Stimulated activated CD8-positive, alpha-beta memory T cell treated with anti-CD3 and anti-CD28 coated beads, Interleukin-15, amount 100 ng/mL, for 48 hours (primary cell): ENCODE data around the gene KHDRBS1.
"Not testable (repeated sequence)": the region's sequence is repeated elsewhere in the genome, so short reads cannot be mapped to it uniquely, and the experiment has no call there.

Experiments
- DNase-seq, 2 donors: peaks; one replicate each; pipeline ENCODE4 v3.0.0-alpha.2; 2020; ENCODE audit warnings: low read depth in 2 of 2

KHDRBS1 gene, protein sequence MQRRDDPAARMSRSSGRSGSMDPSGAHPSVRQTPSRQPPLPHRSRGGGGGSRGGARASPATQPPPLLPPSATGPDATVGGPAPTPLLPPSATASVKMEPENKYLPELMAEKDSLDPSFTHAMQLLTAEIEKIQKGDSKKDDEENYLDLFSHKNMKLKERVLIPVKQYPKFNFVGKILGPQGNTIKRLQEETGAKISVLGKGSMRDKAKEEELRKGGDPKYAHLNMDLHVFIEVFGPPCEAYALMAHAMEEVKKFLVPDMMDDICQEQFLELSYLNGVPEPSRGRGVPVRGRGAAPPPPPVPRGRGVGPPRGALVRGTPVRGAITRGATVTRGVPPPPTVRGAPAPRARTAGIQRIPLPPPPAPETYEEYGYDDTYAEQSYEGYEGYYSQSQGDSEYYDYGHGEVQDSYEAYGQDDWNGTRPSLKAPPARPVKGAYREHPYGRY

DNA sequence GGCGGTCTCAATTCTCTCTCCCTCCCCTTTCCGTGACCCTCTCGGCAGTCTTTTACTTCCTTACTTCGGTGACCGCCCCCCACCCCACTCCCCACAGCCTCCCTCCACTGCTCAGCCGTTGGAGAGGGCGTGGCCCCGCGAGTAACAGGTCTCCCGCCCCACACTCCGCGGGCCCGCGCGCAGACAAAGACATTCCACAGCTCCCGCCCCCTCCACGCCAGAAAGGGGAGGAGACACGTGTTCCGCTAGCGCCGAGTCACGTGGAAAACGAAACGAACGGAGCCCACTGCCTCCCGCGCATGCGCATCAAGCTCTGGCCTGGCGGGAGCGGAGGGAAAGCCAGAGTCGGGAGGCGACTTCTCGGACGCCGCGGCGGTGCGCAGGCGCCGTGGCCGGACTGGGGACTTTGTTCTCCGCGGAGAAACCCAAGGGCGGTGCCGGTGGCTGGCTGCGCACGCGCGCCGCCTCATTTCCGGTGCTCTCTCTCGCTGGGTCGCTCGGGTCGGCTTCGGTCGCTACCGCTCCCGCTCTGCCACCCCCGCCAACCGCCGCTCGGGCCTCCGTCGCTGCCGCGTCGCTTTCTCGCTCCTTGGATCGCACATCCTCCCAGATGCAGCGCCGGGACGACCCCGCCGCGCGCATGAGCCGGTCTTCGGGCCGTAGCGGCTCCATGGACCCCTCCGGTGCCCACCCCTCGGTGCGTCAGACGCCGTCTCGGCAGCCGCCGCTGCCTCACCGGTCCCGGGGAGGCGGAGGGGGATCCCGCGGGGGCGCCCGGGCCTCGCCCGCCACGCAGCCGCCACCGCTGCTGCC lies at the start of gene KHDRBS1:
Gene KHDRBS1, plus strand, starts transcription at position 483 of the 813 bp plus-strand sequence. Its CDS starts 128 bp downstream, at position 611.
- peak; percentile 99 for DNase-seq

DNA sequence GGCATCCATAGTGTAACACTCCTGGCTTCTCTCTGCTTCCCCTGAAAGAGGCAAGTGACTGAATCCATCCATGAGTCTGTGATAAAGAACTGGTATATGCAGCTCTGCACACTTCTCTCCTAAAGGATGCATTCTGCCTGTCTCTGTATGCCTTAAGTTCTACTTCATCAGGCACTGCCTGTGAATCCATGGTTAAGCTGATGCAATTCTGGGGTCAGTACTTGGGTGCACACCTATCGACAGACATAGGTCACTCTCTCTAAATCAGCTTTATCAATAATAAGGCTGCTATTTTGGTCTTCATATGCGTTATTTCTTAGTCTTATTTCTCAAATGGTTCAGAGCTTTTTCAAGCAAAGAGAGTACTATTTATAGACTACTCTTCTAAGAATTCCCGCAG lies 42.8 kb upstream of the KHDRBS1 start:
- no peak for DNase-seq

GRCh38 chr1:31976401-31976800 lies 37.3 kb upstream of the KHDRBS1 start:
- DNase-seq = no peak

GRCh38 chr1:31977385-31978131 lies 36.1 kb upstream of the KHDRBS1 start:
- DNase-seq = no peak

DNA sequence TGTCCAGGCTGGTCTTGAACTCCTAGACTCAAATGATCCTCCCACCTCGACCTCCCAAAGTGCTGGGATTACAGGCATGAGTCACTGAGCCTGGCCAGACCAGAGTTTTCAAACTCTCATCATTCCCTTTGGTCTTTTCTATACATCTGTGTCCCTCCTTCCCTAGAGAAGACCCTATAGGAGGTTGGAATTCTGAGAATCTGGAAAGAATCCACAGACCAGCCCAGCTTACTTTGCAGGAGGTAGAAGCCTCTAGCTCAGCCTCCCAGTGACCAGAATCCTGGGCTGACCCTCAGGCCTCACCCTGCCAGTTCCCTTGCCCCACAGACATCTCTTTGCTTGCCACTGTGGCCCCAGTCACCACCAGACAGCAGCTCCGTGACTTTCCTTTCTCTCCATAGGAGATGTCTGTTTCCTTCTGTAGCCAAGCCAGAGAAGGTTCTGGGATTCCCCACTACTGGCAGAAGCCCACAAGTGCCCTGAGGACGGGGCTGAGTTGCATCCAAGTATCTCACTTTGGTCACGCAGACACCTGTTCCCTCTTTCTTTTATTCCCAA lies 34.7 kb upstream of the KHDRBS1 start:
- no peak for DNase-seq

- no peak for DNase-seq
Measured at GRCh38 chr1:31980835-31981455, 32.7 kb upstream of the KHDRBS1 start.

GRCh38 chr1:31981456-31981839 lies 32.2 kb upstream of the KHDRBS1 start:
- DNase-seq = no peak

GRCh38 chr1:31981972-31982371 lies 31.7 kb upstream of the KHDRBS1 start:
- DNase-seq = no peak

GRCh38 chr1:31984419-31985347 lies 29.0 kb upstream of the KHDRBS1 start:
- peak in 1 of 2 donors; percentile 12 for DNase-seq

DNA sequence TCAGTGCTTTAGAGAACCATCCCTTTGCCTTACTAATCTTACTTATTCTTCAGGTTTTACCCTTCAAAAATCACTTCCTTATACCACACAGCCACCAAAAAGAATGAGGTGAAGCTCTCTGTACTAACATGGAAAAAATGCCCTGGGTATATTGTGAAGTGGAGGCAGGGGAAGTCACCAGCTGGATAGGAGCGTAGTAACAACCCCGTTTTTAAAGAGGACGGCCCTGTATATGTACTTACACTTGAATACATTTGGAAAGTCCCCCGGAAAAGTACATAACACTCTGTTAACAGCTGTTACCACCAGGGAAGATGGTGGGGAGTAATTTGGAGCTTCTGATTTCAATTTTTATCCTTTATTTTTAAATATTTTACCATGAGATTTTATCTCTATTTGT lies 28.2 kb upstream of the KHDRBS1 start:
- DNase-seq = no peak

DNA sequence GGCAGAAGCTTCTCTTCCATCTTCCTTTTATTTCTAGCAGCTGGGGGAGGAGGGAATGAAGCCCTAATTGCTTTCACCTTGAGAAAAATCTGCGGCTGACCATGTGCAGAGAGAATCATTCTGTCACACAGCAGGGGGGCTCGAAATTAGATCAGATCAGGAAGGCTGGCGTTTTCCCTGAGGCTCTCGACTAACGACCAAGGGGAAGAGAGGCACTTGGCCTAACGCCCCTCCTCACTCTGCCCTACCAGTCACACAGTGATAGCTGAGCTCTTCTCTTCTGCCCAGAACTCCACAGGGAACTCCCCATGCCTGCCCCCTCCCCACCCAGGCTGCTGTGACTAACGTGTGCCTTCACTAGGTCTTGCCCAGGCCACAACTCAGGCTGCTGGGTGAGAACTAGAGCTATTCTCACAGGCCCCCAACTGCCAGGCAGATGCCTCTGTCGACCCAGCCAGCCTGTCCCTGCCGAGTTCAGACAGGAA lies 26.5 kb upstream of the KHDRBS1 start:
- no peak for DNase-seq

- DNase-seq = no peak
Measured at GRCh38 chr1:31989964-31990363, 23.7 kb upstream of the KHDRBS1 start.

GRCh38 chr1:31991182-31991581 lies 22.5 kb upstream of the KHDRBS1 start:
- DNase-seq = no peak

DNA sequence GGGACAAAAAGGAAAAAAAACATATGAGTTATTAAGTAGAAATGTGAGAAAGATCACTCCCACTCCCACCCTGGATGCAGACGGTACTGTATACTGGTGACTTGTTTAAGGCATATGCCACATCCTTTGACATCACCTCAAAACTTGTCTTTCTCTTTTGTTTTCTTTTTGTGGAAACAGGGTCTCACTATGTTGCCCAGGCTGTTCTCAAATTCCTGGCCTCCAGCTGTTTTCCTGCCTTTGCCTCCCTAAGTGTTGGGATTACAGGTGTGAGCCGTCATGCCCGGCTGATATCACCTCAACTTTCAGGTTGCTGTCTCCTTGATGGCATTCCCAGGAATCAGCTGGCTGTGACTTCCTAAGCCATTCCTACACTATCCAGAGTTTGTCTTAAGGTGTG lies 18.4 kb upstream of the KHDRBS1 start:
- no peak for DNase-seq

GRCh38 chr1:31996121-31996520 lies 17.5 kb upstream of the KHDRBS1 start:
- DNase-seq = not testable (repeated sequence)

DNA sequence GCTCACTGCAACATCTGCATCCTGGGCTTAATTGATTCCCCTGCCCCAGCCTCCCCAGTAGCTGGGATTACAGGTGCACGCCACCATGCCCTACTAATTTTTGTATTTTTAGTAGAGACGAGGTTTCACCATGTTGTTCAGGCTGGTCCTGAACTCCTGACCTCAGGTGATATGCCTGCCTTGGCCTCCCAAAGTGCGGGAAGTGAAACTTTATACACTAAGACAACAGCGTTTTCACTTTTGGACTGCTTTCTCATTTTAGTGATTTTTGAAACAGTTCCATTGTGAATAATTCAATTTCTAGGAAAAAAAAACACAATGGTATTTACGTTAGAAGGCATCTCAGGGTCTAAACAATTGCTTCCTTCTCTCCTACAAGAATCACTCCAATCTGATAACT lies 11.8 kb upstream of the KHDRBS1 start:
- DNase-seq = no peak

DNA sequence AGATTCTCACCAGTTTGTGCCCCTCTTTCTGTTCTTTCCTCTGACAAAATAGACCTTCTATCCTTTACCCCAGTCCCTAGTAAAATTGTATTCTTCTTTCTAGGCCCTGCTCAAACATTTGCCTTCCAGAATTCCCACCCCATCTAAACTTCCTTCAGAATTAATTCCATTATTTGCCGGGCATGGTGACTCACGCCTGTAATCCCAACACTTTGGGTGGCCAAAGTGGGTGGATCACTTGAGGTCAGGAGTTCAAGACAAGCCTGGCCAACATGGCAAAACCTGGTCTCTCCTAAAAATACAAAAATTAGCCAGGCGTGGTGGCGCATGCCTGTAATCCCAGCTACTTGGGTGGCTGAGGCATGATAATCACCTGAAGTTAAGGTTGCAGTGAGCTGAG lies 11.4 kb upstream of the KHDRBS1 start:
- DNase-seq = not testable (repeated sequence)

DNA sequence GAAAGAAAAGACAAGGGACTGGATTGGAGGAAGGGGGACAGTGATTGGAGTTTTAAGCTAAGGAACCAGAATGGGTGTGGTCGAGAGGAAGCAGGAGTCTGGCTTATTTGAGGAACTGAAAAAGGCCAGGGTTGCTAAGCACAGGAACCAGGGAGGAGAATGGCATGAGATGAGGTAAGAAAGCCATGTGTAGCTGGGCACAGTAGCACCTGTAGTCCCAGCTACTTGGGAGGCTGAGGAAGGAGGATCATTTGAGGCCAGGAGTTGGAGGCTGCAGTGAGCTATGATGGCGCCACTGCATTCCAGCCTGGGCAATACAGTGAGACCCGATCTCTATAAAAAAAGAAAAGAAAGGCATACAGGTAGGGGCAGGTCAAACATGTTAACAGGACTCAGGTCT lies 8.1 kb upstream of the KHDRBS1 start:
- no peak for DNase-seq

DNA sequence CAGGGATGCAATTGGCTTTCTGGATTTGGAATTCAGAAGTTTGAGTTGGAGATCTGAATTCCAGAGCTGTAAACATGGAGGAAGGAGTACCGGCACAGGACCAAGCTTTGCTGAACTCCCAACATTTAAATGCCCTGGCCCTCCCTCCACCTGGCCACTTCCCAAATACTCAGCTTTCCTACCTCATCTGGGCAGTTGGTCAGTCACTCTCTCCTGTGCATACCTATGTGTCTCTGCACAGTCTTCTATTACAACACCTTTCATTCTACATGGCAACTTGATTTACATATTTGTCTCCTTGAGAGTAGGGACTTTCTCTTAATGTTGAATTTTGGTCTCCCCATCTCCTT lies 6.1 kb upstream of the KHDRBS1 start:
- no peak for DNase-seq

DNA sequence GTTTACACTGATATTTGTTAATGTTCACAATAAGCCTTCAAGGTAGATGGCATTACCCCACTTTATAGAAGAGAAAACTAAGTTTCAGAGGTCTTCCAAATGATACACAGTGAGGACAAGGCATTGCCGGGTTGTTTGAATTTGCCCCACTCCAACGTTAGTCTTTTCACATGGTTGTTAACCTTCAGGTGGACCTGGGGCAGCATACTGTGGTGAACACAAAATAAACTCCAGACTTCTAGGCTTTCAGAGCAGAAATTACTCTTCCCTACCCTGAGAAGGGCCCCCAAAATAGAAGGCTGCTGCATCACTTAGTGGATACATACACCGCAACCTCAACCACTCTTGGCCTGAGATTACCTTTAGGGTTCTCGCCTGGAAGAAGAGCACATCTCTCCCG lies 3.4 kb upstream of the KHDRBS1 start:
- no peak for DNase-seq
